ENCODE data around the gene YPEL5.

GRCh38 chr2:30144260-30144659 lies 2.5 kb upstream of the YPEL5 start:
- no peak for TF ChIP-seq CTCF (conservative IDR thresholded peaks at IDR 0.05; ENCODE audit: low read depth, low read length)
- TF ChIP-seq EZH2 (IDR thresholded peaks at IDR 0.05; ENCODE audit: borderline replicate concordance, low read depth, low read length, poor library complexity, severe bottlenecking) = no peak

Measured in A673 (cell line).